ENCODE results near the gene C6orf136. TPM values are rescaled to one million over a fixed set of nuclear protein-coding genes. Genes with fewer than 3 reads are reported as not detected.
A peak's percentile ranks its signal among the peaks of the same experiment; 100 is the strongest.

The C6orf136 gene
- total and polyA plus RNA-seq, 9 of the 15 experiments (the other 6 are each of a cell fraction or from before 2014, with no cell fraction given): 14.1 to 63.1 (median 18.4) TPM

DNA sequence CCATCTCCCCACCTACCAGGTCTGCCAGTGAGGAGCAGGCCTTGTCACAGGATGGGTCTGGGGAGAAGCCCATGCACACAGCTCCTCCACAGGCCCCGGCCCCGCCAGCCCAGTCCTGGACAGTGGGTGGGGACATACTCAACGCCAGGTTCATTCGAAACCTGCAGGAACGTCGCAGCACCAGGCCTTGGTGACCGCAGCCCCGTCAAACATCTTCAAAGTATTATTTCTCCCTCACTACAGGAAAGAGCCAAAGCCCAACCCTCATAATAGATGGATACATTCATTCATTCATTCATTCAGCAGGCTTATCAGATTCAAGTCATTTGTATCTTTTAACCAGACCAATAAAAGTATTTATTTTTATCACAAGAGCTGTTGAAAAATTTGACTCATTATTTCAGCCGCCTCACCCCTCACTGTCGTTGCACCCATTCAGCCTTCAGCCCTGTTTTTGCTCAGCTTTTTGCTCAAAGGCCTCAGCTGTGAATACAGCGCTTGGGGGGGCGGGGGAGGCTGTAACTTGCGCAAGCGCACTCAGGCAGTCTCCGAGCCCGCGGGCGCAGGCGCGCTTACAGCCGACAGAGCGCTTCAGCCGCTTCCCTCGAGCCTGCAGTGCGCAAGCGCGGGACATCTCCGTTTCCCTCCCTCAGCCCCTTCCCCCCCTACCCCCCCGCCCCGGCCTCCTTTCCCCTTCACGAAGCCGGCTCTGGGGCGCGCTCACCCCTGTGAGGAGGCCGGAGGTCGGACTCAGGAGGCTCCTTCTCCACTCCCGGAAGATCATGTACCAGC lies at the start of gene C6orf136 (continued):
- TF ChIP-seq NUFIP1 (IDR thresholded peaks at IDR 0.05; ENCODE audit: partially characterized antibody) (no peak), NFIC (IDR thresholded peaks at IDR 0.05) (no peak), FUS (optimal IDR thresholded peaks at IDR 0.05; ENCODE audit: low read depth, low read length) (no peak), DPF2 (IDR thresholded peaks at IDR 0.05) (peak; percentile 52; the same call in 1 of the 2 replicates), LCOR (CRISPR knock-in tag; IDR thresholded peaks at IDR 0.05) (peak; percentile 54; the same call in 1 of the 2 replicates), TRIM24 (IDR thresholded peaks at IDR 0.05) (no peak), ILF3 (IDR thresholded peaks at IDR 0.05; ENCODE audit: borderline replicate concordance) (peak; percentile 26; the same call in 1 of the 2 replicates), TAF1 (IDR thresholded peaks at IDR 0.05; ENCODE audit: control insufficient read depth, extremely low read depth, insufficient read depth, low read length, severe bottlenecking) (peak; percentile 63), SIN3A (IDR thresholded peaks at IDR 0.05; ENCODE audit: borderline replicate concordance in 2 of 2, control insufficient read depth in 1 of 2, low read depth in 2 of 2, low read length in 2 of 2) (peak in 1 of 2 experiments; percentile 57; a peak in 1 of 4 replicates), MEIS2 (IDR thresholded peaks at IDR 0.05; ENCODE audit: partially characterized antibody) (peak; percentile 94), CREM (IDR thresholded peaks at IDR 0.05; ENCODE audit: low read depth) (0 out of 2 replicates have a peak, but pooled peaks have one; percentile 19)
- TF ChIP-seq, protein P1, sequence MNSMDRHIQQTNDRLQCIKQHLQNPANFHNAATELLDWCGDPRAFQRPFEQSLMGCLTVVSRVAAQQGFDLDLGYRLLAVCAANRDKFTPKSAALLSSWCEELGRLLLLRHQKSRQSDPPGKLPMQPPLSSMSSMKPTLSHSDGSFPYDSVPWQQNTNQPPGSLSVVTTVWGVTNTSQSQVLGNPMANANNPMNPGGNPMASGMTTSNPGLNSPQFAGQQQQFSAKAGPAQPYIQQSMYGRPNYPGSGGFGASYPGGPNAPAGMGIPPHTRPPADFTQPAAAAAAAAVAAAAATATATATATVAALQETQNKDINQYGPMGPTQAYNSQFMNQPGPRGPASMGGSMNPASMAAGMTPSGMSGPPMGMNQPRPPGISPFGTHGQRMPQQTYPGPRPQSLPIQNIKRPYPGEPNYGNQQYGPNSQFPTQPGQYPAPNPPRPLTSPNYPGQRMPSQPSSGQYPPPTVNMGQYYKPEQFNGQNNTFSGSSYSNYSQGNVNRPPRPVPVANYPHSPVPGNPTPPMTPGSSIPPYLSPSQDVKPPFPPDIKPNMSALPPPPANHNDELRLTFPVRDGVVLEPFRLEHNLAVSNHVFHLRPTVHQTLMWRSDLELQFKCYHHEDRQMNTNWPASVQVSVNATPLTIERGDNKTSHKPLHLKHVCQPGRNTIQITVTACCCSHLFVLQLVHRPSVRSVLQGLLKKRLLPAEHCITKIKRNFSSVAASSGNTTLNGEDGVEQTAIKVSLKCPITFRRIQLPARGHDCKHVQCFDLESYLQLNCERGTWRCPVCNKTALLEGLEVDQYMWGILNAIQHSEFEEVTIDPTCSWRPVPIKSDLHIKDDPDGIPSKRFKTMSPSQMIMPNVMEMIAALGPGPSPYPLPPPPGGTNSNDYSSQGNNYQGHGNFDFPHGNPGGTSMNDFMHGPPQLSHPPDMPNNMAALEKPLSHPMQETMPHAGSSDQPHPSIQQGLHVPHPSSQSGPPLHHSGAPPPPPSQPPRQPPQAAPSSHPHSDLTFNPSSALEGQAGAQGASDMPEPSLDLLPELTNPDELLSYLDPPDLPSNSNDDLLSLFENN (IDR thresholded peaks at IDR 0.05; ENCODE audit: low read depth in 2 of 2, low read length in 2 of 2): 0 out of 4 replicates have a peak, but pooled peaks of 1 of the 2 experiments have one; percentile 42
- TF ChIP-seq, protein P2, sequence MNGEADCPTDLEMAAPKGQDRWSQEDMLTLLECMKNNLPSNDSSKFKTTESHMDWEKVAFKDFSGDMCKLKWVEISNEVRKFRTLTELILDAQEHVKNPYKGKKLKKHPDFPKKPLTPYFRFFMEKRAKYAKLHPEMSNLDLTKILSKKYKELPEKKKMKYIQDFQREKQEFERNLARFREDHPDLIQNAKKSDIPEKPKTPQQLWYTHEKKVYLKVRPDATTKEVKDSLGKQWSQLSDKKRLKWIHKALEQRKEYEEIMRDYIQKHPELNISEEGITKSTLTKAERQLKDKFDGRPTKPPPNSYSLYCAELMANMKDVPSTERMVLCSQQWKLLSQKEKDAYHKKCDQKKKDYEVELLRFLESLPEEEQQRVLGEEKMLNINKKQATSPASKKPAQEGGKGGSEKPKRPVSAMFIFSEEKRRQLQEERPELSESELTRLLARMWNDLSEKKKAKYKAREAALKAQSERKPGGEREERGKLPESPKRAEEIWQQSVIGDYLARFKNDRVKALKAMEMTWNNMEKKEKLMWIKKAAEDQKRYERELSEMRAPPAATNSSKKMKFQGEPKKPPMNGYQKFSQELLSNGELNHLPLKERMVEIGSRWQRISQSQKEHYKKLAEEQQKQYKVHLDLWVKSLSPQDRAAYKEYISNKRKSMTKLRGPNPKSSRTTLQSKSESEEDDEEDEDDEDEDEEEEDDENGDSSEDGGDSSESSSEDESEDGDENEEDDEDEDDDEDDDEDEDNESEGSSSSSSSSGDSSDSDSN (IDR thresholded peaks at IDR 0.05; ENCODE audit: borderline replicate concordance in 1 of 2, low read depth in 2 of 2, low read length in 2 of 2): peak in 1 of 2 experiments; percentile 19; a peak in 1 of 4 replicates
- TF ChIP-seq, protein P3, sequence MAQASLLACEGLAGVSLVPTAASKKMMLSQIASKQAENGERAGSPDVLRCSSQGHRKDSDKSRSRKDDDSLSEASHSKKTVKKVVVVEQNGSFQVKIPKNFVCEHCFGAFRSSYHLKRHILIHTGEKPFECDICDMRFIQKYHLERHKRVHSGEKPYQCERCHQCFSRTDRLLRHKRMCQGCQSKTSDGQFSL (CRISPR knock-in tag; IDR thresholded peaks at IDR 0.05): peak; percentile 98
- TF ChIP-seq, protein P3 (tag; IDR thresholded peaks at IDR 0.05): peak in 1 of 2 experiments; percentile 96; a peak in 2 of 4 replicates
- TF ChIP-seq, protein P4, sequence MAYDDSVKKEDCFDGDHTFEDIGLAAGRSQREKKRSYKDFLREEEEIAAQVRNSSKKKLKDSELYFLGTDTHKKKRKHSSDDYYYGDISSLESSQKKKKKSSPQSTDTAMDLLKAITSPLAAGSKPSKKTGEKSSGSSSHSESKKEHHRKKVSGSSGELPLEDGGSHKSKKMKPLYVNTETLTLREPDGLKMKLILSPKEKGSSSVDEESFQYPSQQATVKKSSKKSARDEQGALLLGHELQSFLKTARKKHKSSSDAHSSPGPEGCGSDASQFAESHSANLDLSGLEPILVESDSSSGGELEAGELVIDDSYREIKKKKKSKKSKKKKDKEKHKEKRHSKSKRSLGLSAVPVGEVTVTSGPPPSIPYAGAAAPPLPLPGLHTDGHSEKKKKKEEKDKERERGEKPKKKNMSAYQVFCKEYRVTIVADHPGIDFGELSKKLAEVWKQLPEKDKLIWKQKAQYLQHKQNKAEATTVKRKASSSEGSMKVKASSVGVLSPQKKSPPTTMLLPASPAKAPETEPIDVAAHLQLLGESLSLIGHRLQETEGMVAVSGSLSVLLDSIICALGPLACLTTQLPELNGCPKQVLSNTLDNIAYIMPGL (CRISPR knock-in tag; IDR thresholded peaks at IDR 0.05): 0 out of 2 replicates have a peak, but pooled peaks have one; percentile 31

Data from K562 (cell line).